Myocyte (in vitro differentiated cells): Measurements from ENCODE around the gene USP40. TPM values are rescaled to one million over a fixed set of nuclear protein-coding genes. Genes with fewer than 3 reads are reported as not detected.
A peak's percentile ranks its signal among the peaks of the same experiment; 100 is the strongest.

Experiments
- DNase-seq: peaks from one replicate; pipeline ENCODE4 v3.0.0-alpha.2; 2012; ENCODE audit warnings: low read depth
- total RNA-seq: library from RNA; depleted of rRNA; stranded (reverse); fragments of >200 nt; gene quantifications from 2 replicates; pipeline ENCODE4 v1.2.3, GENCODE V29; 2014

Gene USP40
- total RNA-seq, 1 donor from 2014 or later, result 23.4 TPM

DNA sequence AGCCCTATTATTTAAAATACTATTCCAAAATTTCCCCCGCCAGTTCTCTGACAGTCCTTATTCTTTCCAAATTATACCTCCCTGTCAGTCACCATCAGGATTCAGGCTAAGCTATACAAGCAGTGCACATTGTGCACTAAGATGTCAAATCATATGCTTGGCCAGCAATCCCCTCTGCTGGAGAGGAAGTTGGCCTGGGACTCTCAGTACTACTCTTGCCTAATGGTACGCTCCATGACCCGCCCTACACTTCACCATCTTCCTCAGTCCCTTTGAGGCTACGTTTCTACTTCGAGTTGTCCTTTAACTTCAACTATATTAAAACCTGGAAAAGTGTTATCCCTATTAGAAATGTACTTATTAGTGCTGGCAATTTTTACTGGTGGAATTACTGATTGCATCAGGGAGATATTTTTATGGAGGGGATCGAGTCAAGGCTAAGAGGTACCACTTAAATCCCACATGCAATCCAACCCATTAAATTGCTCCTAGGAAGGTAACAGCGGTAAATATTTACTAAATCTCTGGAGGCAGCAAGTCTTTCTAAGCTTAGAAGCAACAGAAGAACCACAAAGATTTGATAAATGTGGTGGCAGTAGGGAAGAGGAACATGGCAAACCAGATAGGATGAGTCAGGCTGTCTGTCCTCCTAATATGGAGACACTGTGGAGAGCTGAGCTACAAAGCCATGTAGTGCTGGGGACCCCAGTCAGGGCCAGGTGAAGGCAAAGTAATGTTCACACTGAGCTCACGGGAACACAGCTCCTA lies 2.7 kb downstream of the USP40 start:
- DNase-seq, result peak; percentile 80

DNA sequence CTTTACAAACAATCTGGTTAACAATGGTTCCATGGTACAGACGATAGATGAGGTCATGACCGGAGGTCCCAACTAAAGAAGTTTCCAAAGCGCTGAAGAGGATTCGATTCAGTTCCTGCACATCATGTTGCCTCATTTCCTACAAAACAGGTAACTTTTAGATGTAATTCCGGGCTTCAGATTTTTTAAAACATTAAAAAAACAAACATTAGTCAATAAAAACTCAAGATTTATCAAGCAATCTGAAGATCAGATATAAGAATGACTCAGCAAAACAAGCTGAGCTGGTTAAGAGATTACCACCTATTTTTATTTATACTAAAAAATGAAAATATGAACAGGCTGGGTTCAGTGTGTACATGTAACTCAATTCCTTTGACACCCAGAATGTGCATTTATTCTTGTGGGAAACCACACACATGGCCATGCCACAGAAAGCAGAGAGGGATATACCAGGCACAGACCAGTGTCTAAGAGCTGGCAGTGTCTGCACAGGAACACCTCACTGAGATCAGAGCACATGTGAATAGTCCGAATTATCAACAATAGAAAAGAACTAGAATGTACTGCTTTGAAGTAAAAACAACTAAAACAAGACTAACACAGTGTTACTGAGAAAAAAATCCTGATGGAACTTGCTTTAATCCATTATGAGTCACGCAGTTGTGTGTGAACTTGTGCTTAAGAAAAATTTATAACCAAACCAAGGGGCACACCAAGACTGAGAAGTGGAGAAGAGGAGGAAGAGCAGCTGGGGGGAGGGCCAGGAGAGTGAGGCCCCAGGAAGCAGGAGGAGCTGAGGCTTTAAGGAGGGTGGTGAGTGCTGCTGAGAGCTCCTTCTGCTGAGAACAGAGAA lies 9.5 kb downstream of the USP40 start:
- peak; percentile 75 for DNase-seq

DNA sequence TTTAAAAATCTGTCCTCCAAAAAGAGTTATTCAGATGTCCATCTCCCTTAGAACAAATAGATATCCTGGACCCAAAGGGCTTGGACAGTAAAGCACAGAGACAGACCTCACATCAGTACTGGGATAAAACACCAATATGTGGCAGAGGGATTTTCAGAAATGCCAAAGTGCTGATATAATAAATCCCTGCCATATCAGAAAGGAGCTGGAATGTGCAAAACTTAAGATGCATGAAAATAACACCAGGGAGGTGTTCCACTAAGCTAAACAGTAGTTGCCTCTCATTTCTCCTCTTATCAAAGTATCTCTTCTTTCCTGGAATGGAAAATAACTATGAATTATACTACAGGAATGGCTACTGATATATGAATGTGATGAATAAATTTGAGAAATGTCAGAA lies 13.2 kb downstream of the USP40 start:
- DNase-seq, result no peak

DNA sequence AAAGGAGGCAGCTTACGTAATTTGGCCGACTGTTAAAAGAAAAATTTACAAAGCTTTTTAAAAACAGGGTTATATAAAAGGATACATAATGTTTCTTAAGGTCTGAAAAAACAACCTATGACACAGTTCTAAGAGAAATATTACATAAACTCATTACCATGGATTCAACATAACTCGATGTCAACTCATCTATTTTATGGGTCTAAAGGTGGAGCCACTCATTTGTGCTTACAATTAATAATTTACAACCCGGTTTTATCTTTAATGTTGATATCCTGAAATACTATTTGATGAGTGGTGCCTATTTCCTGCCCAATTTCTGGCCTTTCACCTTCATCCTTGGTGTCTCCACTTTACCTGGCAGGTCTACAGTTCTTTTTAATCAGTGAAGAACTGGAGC lies 15.1 kb downstream of the USP40 start:
- DNase-seq, result no peak

DNA sequence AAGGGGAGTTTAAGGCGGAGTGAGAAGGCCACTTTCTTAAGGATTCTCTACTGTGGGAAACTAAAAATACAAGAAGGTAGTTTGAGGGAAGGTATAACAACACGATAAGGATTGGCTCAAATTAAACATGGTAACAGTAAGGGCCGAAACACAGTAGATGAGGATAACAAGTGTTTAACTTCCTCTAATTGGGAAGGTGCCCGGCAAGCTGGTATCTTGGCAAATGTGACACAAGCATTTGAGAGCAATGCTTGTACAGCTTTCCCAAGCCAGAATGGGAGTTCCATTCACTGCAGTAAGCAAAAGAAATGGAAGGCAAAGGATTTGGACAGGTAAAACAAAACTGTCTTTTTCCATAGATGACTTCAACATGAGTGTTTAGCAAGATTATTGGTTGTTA lies 19.8 kb downstream of the USP40 start:
- DNase-seq, result no peak

DNA sequence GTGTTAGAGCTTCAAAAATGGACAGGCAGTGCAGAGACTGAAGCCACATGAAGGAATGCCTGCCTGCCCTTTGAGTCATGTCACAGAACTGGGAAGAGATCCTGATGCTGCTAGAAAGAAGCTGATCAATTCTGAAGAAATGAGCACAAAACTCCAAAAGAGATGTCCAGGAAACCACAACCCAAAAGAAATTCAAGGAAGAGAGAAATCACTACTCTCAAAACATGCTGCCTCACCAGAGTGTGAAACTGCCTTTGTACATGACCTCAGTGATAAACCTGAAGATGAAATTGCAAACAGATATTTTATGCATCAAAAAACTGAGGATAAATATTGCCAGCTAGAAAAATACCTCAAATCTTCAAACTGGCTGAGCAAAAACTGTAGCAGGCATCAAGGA lies 20.5 kb downstream of the USP40 start:
- no peak for DNase-seq

DNA sequence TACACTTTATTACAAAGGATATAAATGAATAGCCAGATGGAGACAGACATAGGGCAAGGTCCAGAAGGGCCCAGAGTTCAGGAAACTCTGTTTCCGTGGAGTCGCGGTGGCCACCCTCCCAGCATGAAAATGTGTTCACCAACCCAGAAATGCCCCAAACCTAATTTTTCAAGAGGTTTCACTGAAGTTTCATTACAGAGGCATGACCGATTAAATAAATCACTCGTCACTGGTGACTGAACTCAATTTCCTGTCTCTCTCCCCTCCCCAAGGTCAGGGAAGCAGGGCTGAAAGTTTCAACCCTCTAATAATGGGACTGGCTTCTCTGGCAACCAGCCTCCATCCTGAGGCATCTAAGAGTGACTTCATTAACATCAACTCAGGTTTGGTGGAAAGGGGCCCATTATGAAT lies 22.4 kb downstream of the USP40 start:
- DNase-seq, result no peak

DNA sequence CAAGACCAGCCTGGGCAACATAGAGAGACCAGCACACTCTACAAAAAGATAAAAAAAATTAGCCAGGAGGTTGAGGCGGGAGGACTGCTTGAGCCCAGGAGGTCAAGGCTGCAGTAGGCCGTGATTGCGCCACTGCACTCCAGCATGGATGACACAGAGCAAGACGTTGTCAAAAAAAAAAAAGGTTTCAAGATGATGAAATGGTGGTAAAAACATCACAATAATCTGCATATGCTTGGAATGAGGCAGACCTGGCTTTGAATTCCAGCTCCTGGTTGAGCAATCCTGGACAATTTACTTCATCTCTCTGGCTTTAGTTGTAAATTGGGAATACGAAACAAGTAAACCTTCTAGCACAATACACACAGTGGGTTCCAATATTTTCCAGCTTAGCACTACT lies 24.1 kb downstream of the USP40 start:
- DNase-seq, result no peak

DNA sequence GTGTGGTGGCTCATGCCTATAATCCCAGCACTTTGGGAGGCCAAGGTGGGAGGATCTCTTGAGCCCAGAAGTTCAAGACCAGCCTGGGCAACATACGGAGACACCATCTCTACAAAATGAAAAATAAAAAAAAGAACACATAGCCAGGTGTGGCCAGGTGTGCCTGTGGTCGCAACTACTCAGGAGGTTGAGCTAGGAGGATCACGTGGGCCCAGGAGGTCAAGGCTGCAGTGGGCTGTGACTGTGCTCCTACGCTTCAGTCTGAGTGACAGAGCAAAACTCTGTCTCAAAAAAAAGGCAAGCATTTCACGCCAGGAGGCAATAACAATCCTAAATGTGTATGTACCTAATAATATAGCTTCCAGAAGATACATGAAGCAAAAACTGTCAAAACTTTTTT lies 27.8 kb downstream of the USP40 start:
- no peak for DNase-seq

DNA sequence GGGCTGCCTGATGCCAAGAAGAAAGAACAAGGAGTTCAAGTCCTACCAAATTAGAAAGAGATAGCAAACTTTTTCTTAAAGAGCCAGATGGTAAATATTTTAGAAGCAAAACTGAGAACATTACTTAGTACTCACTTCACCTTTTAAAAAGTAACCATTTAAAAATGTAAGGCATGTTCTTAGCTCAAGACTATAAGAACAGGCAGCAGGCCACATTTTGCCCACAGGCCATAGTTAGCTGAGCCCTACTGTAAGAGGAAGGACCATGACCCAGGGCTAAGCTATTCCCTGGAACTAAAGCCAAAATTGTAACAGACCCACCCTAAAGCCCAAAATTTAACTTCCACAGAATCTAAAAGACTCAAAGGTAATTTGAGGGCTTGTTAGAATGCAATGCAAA lies 31.3 kb downstream of the USP40 start:
- DNase-seq, result no peak

DNA sequence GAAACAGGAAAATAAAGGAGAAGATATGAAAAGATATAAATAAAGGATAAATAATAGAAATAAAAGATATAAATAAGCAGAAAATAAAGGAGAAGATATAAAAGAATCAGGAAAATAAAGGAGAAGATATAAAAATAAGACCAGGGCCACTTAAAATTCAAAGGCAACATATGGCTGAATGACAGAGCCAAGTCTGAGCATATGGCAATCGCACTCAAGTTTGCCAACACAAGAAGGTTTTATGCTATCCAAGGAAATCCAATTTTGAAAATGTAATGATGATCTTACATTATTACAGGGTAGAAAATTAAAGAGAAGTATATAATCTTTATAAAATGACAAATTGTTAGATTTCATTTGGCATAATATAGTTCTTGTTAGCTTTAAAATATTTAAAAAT lies 33.6 kb downstream of the USP40 start:
- DNase-seq, result no peak

DNA sequence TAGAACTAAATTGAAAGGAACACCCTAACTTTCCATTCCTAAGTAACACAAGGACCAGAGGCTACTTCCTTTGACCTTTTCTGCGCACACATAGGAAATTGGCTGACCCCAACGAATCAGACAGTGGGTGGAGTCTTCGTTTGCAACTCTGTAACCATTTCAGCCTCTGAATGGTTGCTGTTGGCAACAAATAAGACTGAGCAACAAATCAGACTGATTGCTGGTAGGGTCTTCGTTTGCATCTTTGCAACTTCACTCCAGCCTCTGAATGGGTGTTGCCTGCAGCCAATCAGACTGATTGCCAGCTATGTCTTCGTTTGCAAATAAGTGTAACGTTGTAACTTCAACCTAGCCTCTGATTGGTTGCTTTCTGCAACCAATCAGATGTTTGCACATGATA lies 34.6 kb downstream of the USP40 start:
- DNase-seq, result no peak

DNA sequence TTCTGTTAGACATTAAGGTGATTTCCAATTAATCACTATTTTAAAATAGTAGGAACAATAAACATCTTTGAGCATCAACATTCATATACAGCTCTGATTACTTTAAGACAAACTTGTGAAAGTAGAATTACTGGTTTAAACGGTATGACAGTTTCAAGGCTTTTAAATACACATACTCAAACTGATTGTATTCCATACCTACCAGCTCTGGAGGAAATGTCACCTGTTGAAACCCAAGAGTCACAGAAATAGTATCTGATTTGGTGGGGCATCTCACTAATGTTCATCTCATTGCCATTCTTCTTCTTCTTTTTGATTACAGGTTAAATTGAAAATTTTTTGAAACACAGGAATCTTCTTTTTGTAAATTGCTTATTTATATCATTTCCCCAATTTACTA lies 36.2 kb downstream of the USP40 start:
- no peak for DNase-seq

DNA sequence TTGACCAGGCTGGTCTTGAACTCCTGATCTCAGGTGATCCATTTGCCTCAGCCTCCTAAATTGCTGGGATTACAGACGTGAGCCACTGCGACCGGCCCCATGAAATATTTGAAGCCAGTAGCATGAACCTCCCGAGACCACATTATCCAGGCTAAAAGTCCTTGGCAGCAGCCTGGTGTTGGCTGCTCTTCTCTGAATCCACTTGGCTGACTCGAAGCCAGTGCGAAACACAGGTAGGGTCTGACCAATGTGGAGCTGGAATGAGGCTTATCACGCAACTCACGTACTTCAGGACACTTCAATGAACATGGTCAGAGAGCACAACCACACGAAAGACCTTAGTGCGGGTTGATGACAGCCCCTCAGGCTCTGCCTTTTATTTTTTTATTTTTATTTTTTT lies 38.4 kb downstream of the USP40 start:
- DNase-seq, result no peak

DNA sequence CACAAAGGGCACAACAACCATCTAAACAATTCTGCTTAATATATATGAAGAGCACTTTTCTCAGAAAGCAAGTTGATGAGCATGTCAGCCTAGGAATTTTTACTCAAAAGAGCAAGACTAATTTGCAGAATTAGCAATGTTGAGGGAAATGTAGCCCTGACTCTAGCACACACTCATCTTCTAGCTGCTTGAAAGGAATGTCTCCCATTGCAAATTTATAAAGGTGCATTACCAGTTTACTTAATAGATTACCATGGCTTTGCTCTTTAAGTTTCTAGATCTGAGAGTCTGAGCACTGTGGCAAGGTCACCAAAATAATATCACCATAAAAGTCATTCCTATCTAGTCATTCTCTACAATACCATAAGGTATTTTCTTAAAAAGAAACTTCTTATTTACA lies 40.8 kb downstream of the USP40 start:
- DNase-seq, result no peak

DNA sequence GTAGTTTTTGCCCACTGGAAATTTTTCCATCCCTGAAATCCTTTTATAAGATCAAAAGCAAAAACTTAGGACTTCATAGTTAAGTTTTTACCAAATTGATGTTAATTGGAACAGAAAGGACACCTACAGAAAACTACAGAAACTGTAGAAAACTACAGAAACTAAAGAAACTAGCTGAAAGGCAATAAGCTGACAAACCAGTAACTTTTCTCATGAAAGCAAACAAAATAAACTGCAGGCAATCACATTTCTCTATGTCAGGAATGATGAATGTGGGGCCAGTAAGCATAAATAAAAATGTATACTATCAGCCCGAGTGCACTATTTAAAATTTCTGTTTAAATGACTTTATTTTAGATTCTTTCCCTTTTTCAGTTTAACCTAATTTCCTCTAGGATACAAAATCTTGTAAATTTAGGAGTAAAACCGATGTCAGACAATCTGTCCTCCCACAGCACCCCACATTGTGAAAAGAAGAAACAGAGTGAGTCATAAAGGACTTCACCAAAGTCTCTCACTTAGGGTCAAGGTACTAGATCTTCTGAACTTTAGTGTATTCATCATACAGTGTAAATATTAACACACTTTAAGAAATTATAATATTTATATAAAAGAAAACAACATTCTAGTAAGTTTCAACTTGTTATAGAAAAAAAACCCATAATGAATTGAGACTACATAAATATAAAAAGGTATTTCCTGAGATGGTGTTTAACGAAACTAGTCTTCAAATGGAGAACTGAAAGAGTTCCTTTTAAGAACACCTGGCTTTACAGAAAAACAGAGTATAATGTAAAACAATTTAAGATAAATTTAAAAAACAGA lies 46.6 kb downstream of the USP40 start:
- no peak for DNase-seq

DNA sequence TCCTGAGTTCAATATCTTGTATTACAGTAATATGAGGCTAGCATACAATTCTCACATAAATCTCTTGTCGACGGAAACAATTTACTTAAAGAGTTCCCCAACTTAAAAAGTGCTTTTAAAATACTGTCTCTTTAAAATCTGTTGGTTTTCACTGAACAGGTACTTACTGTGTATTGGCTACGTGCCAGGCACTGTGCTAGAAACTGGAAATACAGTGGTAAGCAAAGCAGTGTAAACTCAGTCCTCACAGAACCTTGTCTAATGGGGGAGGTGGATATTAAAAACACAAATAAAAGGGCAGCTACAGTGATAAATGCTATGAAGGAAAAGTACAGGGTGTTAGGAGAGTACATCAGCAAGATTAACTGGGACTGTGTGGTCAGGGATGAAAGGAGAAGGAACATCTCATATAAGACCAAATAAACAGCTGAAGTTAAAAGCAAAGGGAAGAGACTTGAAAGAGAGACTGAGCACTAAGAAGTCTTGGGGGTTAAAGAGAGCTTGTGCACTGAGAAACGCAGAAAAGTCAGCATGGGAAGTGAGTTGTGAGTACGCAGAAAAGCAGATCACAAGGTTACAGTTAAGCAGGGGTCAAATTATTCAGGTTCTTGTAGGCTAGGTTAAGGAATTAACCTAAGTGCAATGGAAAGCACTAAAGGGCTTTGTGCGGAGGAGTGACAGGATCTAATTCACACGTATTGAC lies 52.5 kb downstream of the USP40 start:
- no peak for DNase-seq

DNA sequence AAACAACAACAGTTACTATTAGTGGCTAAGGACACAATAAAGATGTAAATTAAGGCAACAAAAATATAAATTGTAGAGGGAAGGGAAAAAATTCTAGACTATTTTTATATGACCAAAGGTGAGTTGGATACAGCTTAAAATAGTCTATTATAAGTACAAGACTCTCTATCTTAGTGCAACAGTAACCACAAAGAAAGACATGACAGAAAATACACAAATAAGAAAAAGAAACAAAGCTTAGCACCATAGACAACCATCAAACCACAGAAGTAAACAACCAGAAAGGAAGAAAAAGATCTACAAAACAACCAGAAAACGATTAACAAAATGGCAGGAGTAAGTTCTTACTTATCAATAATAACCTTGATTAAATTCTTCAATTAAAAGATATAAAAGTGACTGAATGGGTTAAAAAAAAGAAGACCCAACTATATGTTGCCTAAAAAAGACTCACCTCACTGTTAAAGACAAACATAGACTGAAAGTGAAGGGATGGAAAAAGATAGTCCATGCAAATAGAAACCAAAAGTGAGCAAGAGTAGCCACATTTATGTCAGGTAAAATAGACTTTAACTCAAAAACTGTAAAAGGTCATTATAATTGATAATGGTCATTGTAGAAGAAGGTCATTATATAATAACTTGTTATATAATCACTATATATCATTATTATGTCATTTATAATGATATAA lies 62.5 kb downstream of the USP40 start:
- DNase-seq, result no peak

DNA sequence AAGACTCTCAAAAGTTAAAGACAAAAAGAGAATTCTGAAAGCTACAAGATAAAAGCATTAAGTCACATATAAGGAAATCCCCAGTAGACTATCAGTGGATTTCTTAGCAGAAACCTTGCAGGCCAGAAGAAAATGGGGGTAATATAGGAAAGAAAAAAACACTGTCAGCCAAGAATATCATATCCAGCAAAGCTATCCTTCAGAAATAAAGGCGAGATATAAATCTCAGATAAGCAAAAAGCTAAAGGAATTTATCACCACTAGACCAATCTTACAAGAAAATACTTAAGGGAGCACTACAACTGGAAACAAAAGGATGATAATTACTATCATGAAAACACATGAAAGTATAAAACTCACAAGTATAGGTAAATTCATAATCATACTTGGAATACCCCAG lies 63.1 kb downstream of the USP40 start:
- no peak for DNase-seq

DNA sequence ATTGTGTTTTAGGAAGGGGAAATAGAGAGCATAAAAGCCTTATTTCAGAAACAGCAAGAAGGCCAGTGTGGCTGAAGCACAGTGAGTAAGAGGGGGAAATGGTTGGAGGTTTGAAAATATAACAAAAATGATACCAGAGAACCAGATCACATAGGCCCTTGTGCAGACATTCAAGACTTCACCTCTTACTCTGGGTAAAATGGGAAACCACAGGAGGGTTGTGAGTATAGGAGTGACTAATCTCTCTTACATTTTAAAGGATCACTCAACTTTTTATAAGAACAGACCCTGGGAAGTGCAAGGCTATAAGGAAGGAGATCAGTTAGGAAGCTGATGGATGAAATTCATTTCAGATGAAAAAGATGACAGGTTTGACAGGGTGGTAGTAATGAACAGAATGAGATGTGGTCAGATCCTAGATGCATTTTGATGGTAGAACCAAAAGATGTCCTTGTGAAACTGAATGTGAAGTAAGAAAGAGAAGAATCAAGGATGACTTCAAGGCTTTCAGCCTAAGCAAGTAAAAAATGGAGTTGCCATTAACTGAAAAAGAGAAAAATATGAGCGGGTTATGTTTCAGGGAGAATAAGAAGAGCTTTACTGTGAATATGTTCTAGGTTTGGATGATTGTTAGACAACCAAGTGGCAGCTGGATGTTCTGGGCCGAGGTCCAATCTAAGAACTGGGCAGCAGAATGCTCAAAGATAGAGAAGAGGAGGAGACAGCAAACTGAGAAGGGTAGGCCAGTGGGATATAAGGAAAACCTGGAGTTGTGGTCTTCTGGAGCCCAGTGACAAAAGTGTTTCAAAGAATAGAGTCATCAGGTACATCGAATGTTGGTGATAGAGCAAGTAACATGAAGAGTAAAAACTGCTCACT lies 65.1 kb downstream of the USP40 start:
- peak; percentile 47 for DNase-seq
